ENCODE measurements around the gene SLC6A8. TPM values are rescaled to one million over a fixed set of nuclear protein-coding genes. Genes with fewer than 3 reads are reported as not detected.

Gene SLC6A8
- total RNA-seq, 6 donors from 2014 or later = 3.9 to 8.1 (median 6.1) TPM

GRCh38 chrX:153717445-153717844 is 29.7 kb downstream of the SLC6A8 start:
- Histone ChIP-seq H3K4me3 (no peak overlapping the region), H3K27me3 (no peaks in the 10 kb centered on the region), H3K9me3 (no peaks in the 10 kb centered on the region), H3K36me3 (peaks cover 0 to 71% (median 18%) of the 10 kb centered on the region in 4 donors), H3K27ac (no peak overlapping the region), H3K4me1 (peaks cover 0 to 6% (median 2%) of the 10 kb centered on the region in 4 donors)
- WGBS, 2 donors = 94 to 97% methylated on average over 9 of the region's 9 CpGs
- DNase-seq (no peak), ATAC-seq (ENCODE audit: low FRiP score in 2 of 2) (no peak)
- TF ChIP-seq POLR2AphosphoS5 (IDR thresholded peaks at IDR 0.05) = no peak
- TF ChIP-seq EP300 (IDR thresholded peaks at IDR 0.05) = no peak
- TF ChIP-seq POLR2A (IDR thresholded peaks at IDR 0.05) = no peak
- no peak for TF ChIP-seq CTCF (IDR thresholded peaks at IDR 0.05)

- TF ChIP-seq POLR2A (IDR thresholded peaks at IDR 0.05) = no peak
- no peak for TF ChIP-seq CTCF (IDR thresholded peaks at IDR 0.05)
- TF ChIP-seq EP300 (IDR thresholded peaks at IDR 0.05) = no peak
- TF ChIP-seq POLR2AphosphoS5 (IDR thresholded peaks at IDR 0.05) = no peak
- WGBS, 2 donors = 78 to 83% methylated on average over 1 to 2 of the region's 2 CpGs
- no peak overlapping the region for H3K4me3 ChIP-seq
- H3K9me3 ChIP-seq = peaks cover 0 to 8% (median 0%) of the 10 kb centered on the region in 4 donors
- H3K27ac ChIP-seq = no peak overlapping the region
- peak in 1 of 2 donors; percentile 44 for ATAC-seq (ENCODE audit: low FRiP score in 2 of 2)
- DNase-seq = peak in 1 of 2 donors; percentile 56
- peaks cover 6 to 12% (median 10%) of the 10 kb centered on the region in 4 donors for H3K4me1 ChIP-seq
- H3K27me3 ChIP-seq = no peaks in the 10 kb centered on the region
- H3K36me3 ChIP-seq = peaks cover 0 to 59% (median 15%) of the 10 kb centered on the region in 4 donors
Measured at GRCh38 chrX:153719238-153719637, 31.5 kb downstream of the SLC6A8 start.

- TF ChIP-seq CTCF (IDR thresholded peaks at IDR 0.05) (no peak), POLR2AphosphoS5 (IDR thresholded peaks at IDR 0.05) (no peak), POLR2A (IDR thresholded peaks at IDR 0.05) (no peak), EP300 (IDR thresholded peaks at IDR 0.05) (no peak)
- no peak overlapping the region for H3K27ac ChIP-seq
- 65% methylated on average over 2 of the region's 2 CpGs; no CpG with 5 or more reads in 1 of the 2 donors for WGBS, 2 donors
Measured at GRCh38 chrX:153719701-153720100, 32.0 kb downstream of the SLC6A8 start.

GRCh38 chrX:153722704-153723350 is 35.1 kb downstream of the SLC6A8 start:
- Histone ChIP-seq H3K27ac (peak overlapping the region; percentile 86 to 91 (median 89)), H3K36me3 (peaks cover 0 to 34% (median 10%) of the 10 kb centered on the region in 4 donors), H3K4me1 (peaks cover 37 to 44% (median 39%) of the 10 kb centered on the region in 4 donors), H3K9me3 (peaks cover 0 to 9% (median 0%) of the 10 kb centered on the region in 4 donors), H3K27me3 (peaks cover 0 to 7% (median 0%) of the 10 kb centered on the region in 4 donors), H3K4me3 (peak overlapping the region in 3 of 4 donors; percentile 65 to 82 (median 75))
- DNase-seq = peak in 1 of 2 donors; percentile 40
- TF ChIP-seq EP300 (IDR thresholded peaks at IDR 0.05) (peak in 1 of 4 donors; percentile 33), POLR2AphosphoS5 (IDR thresholded peaks at IDR 0.05) (peak in 1 of 2 donors; percentile 10), CTCF (IDR thresholded peaks at IDR 0.05) (no peak), POLR2A (IDR thresholded peaks at IDR 0.05) (peak in 1 of 4 donors; percentile 48)
- 56 to 60% methylated on average over 2 to 12 of the region's 12 CpGs for WGBS, 2 donors
- no peak for ATAC-seq (ENCODE audit: low FRiP score in 2 of 2)

More at GRCh38 chrX:153719701-153720100, 32.0 kb downstream of the SLC6A8 start:
- Histone ChIP-seq H3K27me3 (no peaks in the 10 kb centered on the region), H3K4me3 (no peak overlapping the region), H3K4me1 (peaks cover 6 to 12% (median 10%) of the 10 kb centered on the region in 4 donors), H3K9me3 (peaks cover 0 to 9% (median 0%) of the 10 kb centered on the region in 4 donors), H3K36me3 (peaks cover 0 to 54% (median 14%) of the 10 kb centered on the region in 4 donors)
- ATAC-seq (ENCODE audit: low FRiP score in 2 of 2) = no peak
- DNase-seq = no peak
